ENCODE measurements around the gene LARGE1.

Gene LARGE1

GRCh38 chr22:33443683-33444082 lies 476.6 kb downstream of the LARGE1 start:
- no peaks in the 10 kb centered on the region for H3K4me1 ChIP-seq
- TF ChIP-seq, protein P1, sequence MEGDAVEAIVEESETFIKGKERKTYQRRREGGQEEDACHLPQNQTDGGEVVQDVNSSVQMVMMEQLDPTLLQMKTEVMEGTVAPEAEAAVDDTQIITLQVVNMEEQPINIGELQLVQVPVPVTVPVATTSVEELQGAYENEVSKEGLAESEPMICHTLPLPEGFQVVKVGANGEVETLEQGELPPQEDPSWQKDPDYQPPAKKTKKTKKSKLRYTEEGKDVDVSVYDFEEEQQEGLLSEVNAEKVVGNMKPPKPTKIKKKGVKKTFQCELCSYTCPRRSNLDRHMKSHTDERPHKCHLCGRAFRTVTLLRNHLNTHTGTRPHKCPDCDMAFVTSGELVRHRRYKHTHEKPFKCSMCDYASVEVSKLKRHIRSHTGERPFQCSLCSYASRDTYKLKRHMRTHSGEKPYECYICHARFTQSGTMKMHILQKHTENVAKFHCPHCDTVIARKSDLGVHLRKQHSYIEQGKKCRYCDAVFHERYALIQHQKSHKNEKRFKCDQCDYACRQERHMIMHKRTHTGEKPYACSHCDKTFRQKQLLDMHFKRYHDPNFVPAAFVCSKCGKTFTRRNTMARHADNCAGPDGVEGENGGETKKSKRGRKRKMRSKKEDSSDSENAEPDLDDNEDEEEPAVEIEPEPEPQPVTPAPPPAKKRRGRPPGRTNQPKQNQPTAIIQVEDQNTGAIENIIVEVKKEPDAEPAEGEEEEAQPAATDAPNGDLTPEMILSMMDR (IDR thresholded peaks at IDR 0.05; ENCODE audit: low read depth, low read length), result no peak
- no peaks in the 10 kb centered on the region; the same call in 1 of the 2 replicates for H3K9me3 ChIP-seq
- H3K36me3 ChIP-seq, result no peaks in the 10 kb centered on the region
- H3K4me3 ChIP-seq (ENCODE audit: low read depth, low read length), result no peak overlapping the region
- DNase-seq, result no peak
- no peaks in the 10 kb centered on the region for H3K27me3 ChIP-seq

DNA sequence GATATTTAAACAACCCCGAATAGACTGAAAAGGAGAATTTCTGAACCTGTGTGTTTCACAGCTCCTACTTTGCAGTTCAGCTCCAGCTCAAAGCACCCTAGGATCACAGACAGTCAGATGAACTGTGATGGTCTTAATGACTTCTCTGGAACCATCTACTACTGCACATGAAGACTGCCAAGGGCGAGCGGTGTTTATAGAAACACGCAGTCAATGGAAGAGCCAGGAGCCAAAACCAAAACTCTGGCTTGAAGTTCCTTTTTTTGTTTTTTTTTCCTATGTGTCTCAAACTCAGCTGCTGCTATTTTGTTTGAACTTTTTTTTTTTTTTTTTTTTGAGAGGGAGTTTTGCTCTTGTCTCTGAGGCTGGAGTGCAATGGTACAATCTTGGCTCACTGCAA lies 479.5 kb downstream of the LARGE1 start:
- Histone ChIP-seq H3K4me1 (no peaks in the 10 kb centered on the region), H3K9me3 (no peaks in the 10 kb centered on the region; the same call in 1 of the 2 replicates), H3K4me3 (ENCODE audit: low read depth, low read length) (no peak overlapping the region), H3K36me3 (no peaks in the 10 kb centered on the region), H3K27me3 (no peaks in the 10 kb centered on the region)
- DNase-seq, result no peak
- TF ChIP-seq, protein P1 (IDR thresholded peaks at IDR 0.05; ENCODE audit: low read depth, low read length), result no peak

DNA sequence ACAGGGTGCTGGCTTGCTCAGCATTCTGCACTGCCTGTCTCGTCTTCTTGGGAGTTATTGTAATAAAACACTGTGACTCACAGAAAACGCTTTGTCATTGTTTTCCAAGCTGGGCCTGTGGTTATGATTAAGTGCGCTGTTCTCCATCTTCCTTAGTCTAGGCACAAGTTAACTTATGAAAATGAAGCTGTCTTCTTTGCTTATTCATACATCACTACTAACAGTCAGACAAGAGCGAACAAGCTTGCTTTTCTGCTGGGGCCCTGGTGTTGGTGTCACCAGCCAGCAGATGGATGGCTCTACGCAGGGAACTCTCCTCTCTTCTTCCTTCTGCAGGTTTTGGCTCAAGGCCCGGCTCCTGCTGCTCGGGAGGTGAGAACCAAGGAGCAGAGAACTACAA lies 482.0 kb downstream of the LARGE1 start:
- Histone ChIP-seq H3K36me3 (no peaks in the 10 kb centered on the region), H3K4me1 (no peaks in the 10 kb centered on the region), H3K27me3 (no peaks in the 10 kb centered on the region), H3K9me3 (no peaks in the 10 kb centered on the region; the same call in 1 of the 2 replicates), H3K4me3 (ENCODE audit: low read depth, low read length) (no peak overlapping the region)
- no peak for DNase-seq
- TF ChIP-seq, protein P1 (IDR thresholded peaks at IDR 0.05; ENCODE audit: low read depth, low read length), result no peak

- no peaks in the 10 kb centered on the region; the same call in 1 of the 2 replicates for H3K9me3 ChIP-seq
- no peaks in the 10 kb centered on the region for H3K27me3 ChIP-seq
- TF ChIP-seq, protein P1 (IDR thresholded peaks at IDR 0.05; ENCODE audit: low read depth, low read length), result no peak
- no peaks in the 10 kb centered on the region for H3K4me1 ChIP-seq
- no peaks in the 10 kb centered on the region for H3K36me3 ChIP-seq
- no peak overlapping the region for H3K4me3 ChIP-seq (ENCODE audit: low read depth, low read length)
- no peak for DNase-seq
Measured at GRCh38 chr22:33431300-33431699, 489.0 kb downstream of the LARGE1 start.

DNA sequence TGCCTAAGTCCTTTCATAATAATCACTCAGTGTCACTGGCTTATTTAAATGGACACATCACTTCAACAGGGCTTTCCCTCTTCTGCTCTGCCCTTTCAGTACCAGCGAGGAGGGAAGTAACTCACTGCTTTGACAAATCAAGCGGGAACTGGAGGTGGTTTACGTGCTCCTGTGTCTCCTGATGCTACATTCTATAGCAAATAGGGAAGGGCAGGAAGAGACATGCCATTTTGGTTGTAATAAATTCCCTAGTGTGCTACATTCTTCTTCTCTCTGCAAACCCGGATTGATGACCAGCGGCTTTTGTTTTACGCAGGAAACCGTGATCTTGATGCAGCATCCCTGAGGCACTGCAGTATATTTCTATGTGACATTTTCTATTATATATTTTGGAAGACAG lies 491.0 kb downstream of the LARGE1 start:
- DNase-seq, result no peak
- TF ChIP-seq, protein P1 (IDR thresholded peaks at IDR 0.05; ENCODE audit: low read depth, low read length), result no peak
- Histone ChIP-seq H3K4me1 (no peaks in the 10 kb centered on the region), H3K27me3 (no peaks in the 10 kb centered on the region), H3K4me3 (ENCODE audit: low read depth, low read length) (no peak overlapping the region), H3K9me3 (no peaks in the 10 kb centered on the region; the same call in 1 of the 2 replicates), H3K36me3 (no peaks in the 10 kb centered on the region)

DNA sequence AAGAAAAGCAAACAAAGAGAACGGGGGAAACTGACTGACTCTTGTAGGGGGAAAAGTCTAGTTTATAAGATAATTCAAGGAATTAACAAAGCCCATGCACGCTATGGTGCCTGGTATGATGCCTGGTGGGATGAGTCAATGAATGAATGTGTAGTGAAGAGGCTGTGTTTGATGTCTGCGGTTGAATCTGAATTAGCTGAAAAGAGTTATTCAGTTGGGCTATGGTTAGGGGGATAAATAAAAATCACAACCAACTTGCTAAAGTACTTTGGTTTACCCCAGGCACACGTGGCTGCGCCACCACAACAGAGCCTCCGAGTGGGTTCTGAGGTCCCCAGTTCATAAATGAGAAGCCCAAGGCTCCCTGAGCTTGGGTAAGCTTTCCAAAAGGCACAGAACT lies 492.8 kb downstream of the LARGE1 start:
- TF ChIP-seq, protein P1 (IDR thresholded peaks at IDR 0.05; ENCODE audit: low read depth, low read length), result no peak
- no peak for DNase-seq
- Histone ChIP-seq H3K36me3 (no peaks in the 10 kb centered on the region), H3K4me3 (ENCODE audit: low read depth, low read length) (no peak overlapping the region), H3K27me3 (no peaks in the 10 kb centered on the region), H3K9me3 (no peaks in the 10 kb centered on the region; the same call in 1 of the 2 replicates), H3K4me1 (no peaks in the 10 kb centered on the region)

Data from BE2C (cell line).